CD4-positive, alpha-beta memory T cell (primary cell): ENCODE data around the gene OLR1. TPM values are rescaled to one million over a fixed set of nuclear protein-coding genes. Genes with fewer than 3 reads are reported as not detected.
"Not testable (repeated sequence)": the region's sequence is repeated elsewhere in the genome, so short reads cannot be mapped to it uniquely, and the experiment has no call there.

Source experiments
- CTCF ChIA-PET: fragments of 350-600 bp; sonication (Branson Sonifier 250); formaldehyde crosslinking; loops from one replicate; lab custom pipeline; 2021; ENCODE audit warnings: inconsistent platforms; ENCODE audit not compliant: partially characterized antibody; lab: Charles Lee
- POLR2A ChIA-PET: fragments of 350-600 bp; sonication (Branson Sonifier 250); formaldehyde crosslinking; loops from one replicate; lab custom pipeline; 2021; ENCODE audit not compliant: partially characterized antibody; lab: Charles Lee
- DNase-seq, 5 donors: peaks; one replicate each; pipeline versions ENCODE4 v3.0.0 to v3.0.0-alpha.2; 2020 to 2022; ENCODE audit warnings: mixed read lengths in 1 of 5
- H3K27ac ChIP-seq: one replicate; pipeline ENCODE4 v1.7.0; 2013; ENCODE audit warnings: low read depth, low read length
- H3K27me3 ChIP-seq: 2 replicates; pipeline ENCODE4 v1.7.0; 2013; ENCODE audit warnings: mild to moderate bottlenecking, low read length, moderate library complexity; ENCODE audit not compliant: insufficient read depth
- H3K36me3 ChIP-seq: 2 replicates; pipeline ENCODE4 v1.7.0; 2013; ENCODE audit warnings: mild to moderate bottlenecking, low read length, moderate library complexity; ENCODE audit not compliant: insufficient read depth
- H3K4me1 ChIP-seq: 2 replicates; pipeline ENCODE4 v1.7.0; 2013; ENCODE audit warnings: mild to moderate bottlenecking, low read length, moderate library complexity; ENCODE audit not compliant: insufficient read depth
- H3K4me3 ChIP-seq, 2 donors: one replicate each; pipeline ENCODE4 v1.7.0; 2013; ENCODE audit warnings: low read length in 2 of 2, mild to moderate bottlenecking in 1 of 2
- H3K9me3 ChIP-seq, 2 donors: one replicate each; pipeline ENCODE4 v1.7.0; 2013; ENCODE audit warnings: low read length in 2 of 2, control low read depth in 1 of 2; ENCODE audit not compliant: control insufficient read depth in 1 of 2
- H3K27ac Mint-ChIP-seq, 7 donors: one replicate each; pipeline ENCODE4 v1.8.0; 2020 to 2021; ENCODE audit warnings: mixed read lengths in 7 of 7, mild to moderate bottlenecking in 6 of 7, inconsistent platforms in 3 of 7, moderate library complexity in 3 of 7
- H3K27me3 Mint-ChIP-seq, 2 donors: one replicate each; pipeline ENCODE4 v1.8.0; 2020 to 2021; ENCODE audit warnings: mixed read lengths in 2 of 2
- H3K36me3 Mint-ChIP-seq, 2 donors: one replicate each; pipeline ENCODE4 v1.8.0; 2020 to 2021; ENCODE audit warnings: mixed read lengths in 2 of 2, inconsistent platforms in 1 of 2, mild to moderate bottlenecking in 1 of 2
- H3K4me1 Mint-ChIP-seq, 4 donors: one replicate each; pipeline ENCODE4 v1.8.0; 2020 to 2021; ENCODE audit warnings: mixed read lengths in 4 of 4, mild to moderate bottlenecking in 1 of 4
- H3K4me3 Mint-ChIP-seq, 8 donors: one replicate each; pipeline ENCODE4 v1.8.0; 2020 to 2021; ENCODE audit warnings: mixed read lengths in 8 of 8, mild to moderate bottlenecking in 7 of 8, moderate library complexity in 6 of 8, inconsistent platforms in 3 of 8
- H3K9me3 Mint-ChIP-seq, 8 donors: one replicate each; pipeline ENCODE4 v1.8.0; 2020 to 2021; ENCODE audit warnings: mixed read lengths in 8 of 8, mild to moderate bottlenecking in 5 of 8, inconsistent platforms in 3 of 8, moderate library complexity in 1 of 8
- intact Hi-C: fragments of 100-400 bp; cut with micrococcal nuclease; formaldehyde crosslinking; loops from one replicate; pipeline ENCODE4 v1.15.1; 2023
- polyA plus RNA-seq, 2 donors: library from polyadenylated mRNA; unstranded; fragments of 300-500 nt; fragmentation: Illumina TruSeq; gene quantifications; one replicate each; pipeline ENCODE4 v1.2.3, GENCODE V29; 2021
- total RNA-seq, 2 experiments: library from RNA; stranded (reverse); gene quantifications; one replicate each; pipeline ENCODE4 v1.2.3, GENCODE V29; 2021

Gene OLR1
- total and polyA plus RNA-seq, 4 experiments from 2014 or later = 0.42 TPM; not detected in 3

- Histone ChIP-seq H3K36me3 (no peaks in the 10 kb centered on the region), H3K4me3 (no peak overlapping the region), H3K27ac (no peak overlapping the region), H3K9me3 (no peaks in the 10 kb centered on the region), H3K27me3 (no peaks in the 10 kb centered on the region), H3K4me1 (no peaks in the 10 kb centered on the region)
- CTCF ChIA-PET = interaction anchor here (0.7 to 5.0 kb wide), 8 partner anchors 9 to 378 kb away, joined by 3 to 53 read pairs (median 4); no protein-coding TSS in a partner anchor
- intact Hi-C loops = loop anchor here (2.0 to 5.0 kb wide), 2 partner anchors 251 to 395 kb away; no protein-coding TSS in a partner anchor
- no peak for DNase-seq
- peaks cover 3 to 5% (median 4%) of the 10 kb centered on the region in 4 donors for H3K4me1 Mint-ChIP-seq
- no peak overlapping the region for H3K4me3 Mint-ChIP-seq
- H3K9me3 Mint-ChIP-seq = no peaks in the 10 kb centered on the region
- POLR2A ChIA-PET = no interaction called here
- peaks cover 8 to 13% of the 10 kb centered on the region in 2 donors for H3K27me3 Mint-ChIP-seq
- H3K36me3 Mint-ChIP-seq = no peaks in the 10 kb centered on the region
- no peak overlapping the region for H3K27ac Mint-ChIP-seq
These were observed 19.9 kb upstream of the OLR1 start for GRCh38 chr12:10191865-10192264.

- Mint-ChIP-seq H3K27me3 (peaks cover 10 to 17% of the 10 kb centered on the region in 2 donors), H3K36me3 (no peaks in the 10 kb centered on the region), H3K4me3 (no peak overlapping the region), H3K4me1 (peaks cover 3 to 5% (median 4%) of the 10 kb centered on the region in 4 donors), H3K9me3 (no peaks in the 10 kb centered on the region), H3K27ac (no peak overlapping the region)
- H3K27ac ChIP-seq = no peak overlapping the region
- H3K27me3 ChIP-seq = no peaks in the 10 kb centered on the region
- POLR2A ChIA-PET = no interaction called here
- CTCF ChIA-PET = interaction anchor here (0.7 to 5.0 kb wide), 15 partner anchors 9 to 1297 kb away, joined by 3 to 53 read pairs (median 3); partner anchors contain the start of gene OLR1
- no peaks in the 10 kb centered on the region for H3K4me1 ChIP-seq
- peak; percentile 41 to 54 (median 49) for DNase-seq
- no peaks in the 10 kb centered on the region for H3K9me3 ChIP-seq
- no peaks in the 10 kb centered on the region for H3K36me3 ChIP-seq
- no peak overlapping the region for H3K4me3 ChIP-seq
- intact Hi-C loops = loop anchor here (1.0 to 5.0 kb wide), 5 partner anchors 37 to 440 kb away; no protein-coding TSS in a partner anchor
These were observed 18.8 kb upstream of the OLR1 start for GRCh38 chr12:10190558-10191388.

- H3K27ac ChIP-seq = no peak overlapping the region
- H3K9me3 ChIP-seq = no peaks in the 10 kb centered on the region
- DNase-seq = no peak
- no peak overlapping the region for H3K4me3 ChIP-seq
- H3K9me3 Mint-ChIP-seq = no peaks in the 10 kb centered on the region
- no peak overlapping the region for H3K27ac Mint-ChIP-seq
- peaks cover 9 to 21% of the 10 kb centered on the region in 2 donors for H3K27me3 Mint-ChIP-seq
- ChIA-PET POLR2A (no interaction called here), CTCF (interaction anchor here (0.7 to 5.0 kb wide), 9 partner anchors 12 to 1570 kb away, joined by 3 to 53 read pairs (median 3); no protein-coding TSS in a partner anchor)
- no peaks in the 10 kb centered on the region for H3K36me3 ChIP-seq
- no peaks in the 10 kb centered on the region for H3K4me1 ChIP-seq
- intact Hi-C loops = loop anchor here (1.0 to 5.0 kb wide), 5 partner anchors 36 to 439 kb away; no protein-coding TSS in a partner anchor
- no peaks in the 10 kb centered on the region for H3K36me3 Mint-ChIP-seq
- peaks cover 3 to 5% (median 4%) of the 10 kb centered on the region in 4 donors for H3K4me1 Mint-ChIP-seq
- no peaks in the 10 kb centered on the region for H3K27me3 ChIP-seq
- no peak overlapping the region for H3K4me3 Mint-ChIP-seq
These were observed 17.7 kb upstream of the OLR1 start for GRCh38 chr12:10189653-10190052.

- H3K9me3 ChIP-seq, DNase-seq, H3K36me3 Mint-ChIP-seq, intact Hi-C loops, H3K36me3 ChIP-seq, H3K27ac Mint-ChIP-seq, H3K4me3 Mint-ChIP-seq, POLR2A ChIA-PET, H3K9me3 Mint-ChIP-seq, H3K4me3 ChIP-seq, H3K27me3 ChIP-seq, H3K4me1 Mint-ChIP-seq, H3K27ac ChIP-seq, H3K4me1 ChIP-seq: not testable (repeated sequence)
- peaks cover 9 to 32% of the 10 kb centered on the region in 2 donors for H3K27me3 Mint-ChIP-seq
- CTCF ChIA-PET = interaction anchor here (1.4 to 1.6 kb wide), 3 partner anchors 8 to 373 kb away, joined by 3 to 4 read pairs (median 3); no protein-coding TSS in a partner anchor
These were observed 15.0 kb upstream of the OLR1 start for GRCh38 chr12:10186958-10187357.

GRCh38 chr12:10186299-10186698, 14.4 kb upstream of the OLR1 start:
- CTCF ChIA-PET = interaction anchor here (0.7 to 1.5 kb wide), 3 partner anchors 9 to 373 kb away, joined by 3 to 4 read pairs (median 3); no protein-coding TSS in a partner anchor
- H3K27ac Mint-ChIP-seq = no peak overlapping the region
- no peak for DNase-seq
- Histone ChIP-seq H3K36me3 (no peaks in the 10 kb centered on the region), H3K9me3 (no peaks in the 10 kb centered on the region), H3K27me3 (no peaks in the 10 kb centered on the region), H3K4me1 (no peaks in the 10 kb centered on the region), H3K27ac (no peak overlapping the region), H3K4me3 (no peak overlapping the region)
- H3K27me3 Mint-ChIP-seq = peaks cover 9 to 32% of the 10 kb centered on the region in 2 donors
- intact Hi-C loops = no loop called here
- H3K36me3 Mint-ChIP-seq = no peaks in the 10 kb centered on the region
- H3K9me3 Mint-ChIP-seq = no peaks in the 10 kb centered on the region
- peaks cover 3 to 5% (median 4%) of the 10 kb centered on the region in 4 donors for H3K4me1 Mint-ChIP-seq
- no peak overlapping the region for H3K4me3 Mint-ChIP-seq
- POLR2A ChIA-PET = no interaction called here

GRCh38 chr12:10184261-10184843, 12.4 kb upstream of the OLR1 start:
- no peaks in the 10 kb centered on the region for H3K9me3 Mint-ChIP-seq
- POLR2A ChIA-PET = no interaction called here
- CTCF ChIA-PET = interaction anchor here (1.2 to 1.5 kb wide), 2 partner anchors 11 to 31 kb away, joined by 4 to 5 read pairs; no protein-coding TSS in a partner anchor
- H3K27me3 Mint-ChIP-seq = peaks cover 19 to 33% of the 10 kb centered on the region in 2 donors
- H3K4me3 Mint-ChIP-seq = no peak overlapping the region
- Histone ChIP-seq H3K9me3 (no peaks in the 10 kb centered on the region), H3K27me3 (no peaks in the 10 kb centered on the region), H3K4me1 (no peaks in the 10 kb centered on the region), H3K36me3 (no peaks in the 10 kb centered on the region), H3K27ac (no peak overlapping the region), H3K4me3 (no peak overlapping the region)
- H3K4me1 Mint-ChIP-seq = no peaks in the 10 kb centered on the region
- no peaks in the 10 kb centered on the region for H3K36me3 Mint-ChIP-seq
- DNase-seq = no peak
- intact Hi-C loops = no loop called here
- H3K27ac Mint-ChIP-seq = no peak overlapping the region
